Hippocampal formation (tissue), 2 donors: ENCODE results near the gene PEPD.

Experiments
- DNase-seq, 2 donors: peaks; one replicate each; lab custom pipeline; 2025; lab: John Stamatoyannopoulos, UW

PEPD gene

DNA sequence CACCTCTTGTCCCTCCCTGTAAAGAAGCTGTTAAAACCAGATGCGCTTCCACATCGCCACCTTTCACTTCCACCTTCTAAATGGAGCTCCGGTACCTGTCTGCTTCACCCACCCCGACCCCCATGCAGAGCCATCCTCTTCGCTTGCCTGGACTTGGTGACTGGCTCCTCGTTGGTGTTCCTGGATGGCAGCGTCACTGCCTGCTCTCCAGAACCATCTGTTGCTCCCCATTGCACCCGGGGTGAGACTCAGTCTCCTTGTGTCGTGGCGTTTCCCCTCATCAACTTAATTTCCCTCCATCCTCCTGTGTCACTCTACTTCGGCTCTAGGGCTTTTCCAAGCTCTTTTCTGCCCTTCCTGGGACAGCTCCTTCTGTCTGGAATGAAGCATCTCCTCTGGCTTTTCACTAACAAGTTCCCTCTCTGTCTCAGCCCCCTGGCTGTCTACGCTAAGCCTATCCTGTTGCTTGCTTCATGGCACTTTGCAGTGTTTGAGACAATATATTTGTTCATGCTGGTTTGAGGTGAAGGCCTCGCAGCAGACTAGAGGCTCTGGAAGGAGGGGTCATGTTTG is 137.8 kb downstream of the PEPD start:
- no peak for DNase-seq

DNA sequence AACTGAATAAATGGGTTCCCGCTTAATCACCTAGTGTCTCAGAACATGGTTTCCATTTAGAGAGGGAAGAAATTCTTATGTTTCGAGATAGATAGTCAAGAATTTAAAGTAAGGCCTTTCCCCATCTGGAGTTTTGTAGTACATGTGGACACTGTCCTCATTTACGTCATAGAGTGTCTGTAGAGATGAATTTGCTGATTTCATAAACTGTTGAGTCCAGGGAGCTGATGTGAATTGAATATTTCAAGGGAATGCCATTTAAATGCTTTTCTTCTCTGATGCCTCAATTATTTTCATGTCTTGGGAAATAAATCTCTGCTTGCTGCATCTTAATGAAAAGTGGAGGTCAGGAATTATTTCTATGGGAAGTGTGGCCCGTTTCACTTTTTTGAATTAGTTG is 138.6 kb downstream of the PEPD start:
- DNase-seq: no peak

DNA sequence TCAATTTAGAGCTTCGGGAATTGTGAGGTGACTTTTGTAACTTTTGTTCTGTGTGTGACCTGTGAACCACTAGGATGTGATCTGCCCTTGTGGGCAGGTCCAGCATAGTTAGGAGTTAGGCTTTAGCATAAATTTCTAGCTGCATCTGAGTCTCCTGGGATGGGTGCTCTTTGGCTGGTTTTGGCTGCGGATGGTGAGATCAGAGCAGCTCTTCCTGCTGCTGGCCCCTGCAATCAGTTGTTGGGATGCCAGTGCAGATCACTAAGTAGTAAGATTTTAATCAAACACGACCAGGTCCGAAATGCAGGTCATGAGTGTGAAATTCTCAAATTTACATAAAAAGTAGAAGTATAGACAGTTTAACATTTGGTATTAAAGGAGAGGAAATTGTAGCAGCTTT is 139.6 kb downstream of the PEPD start:
- no peak for DNase-seq

DNA sequence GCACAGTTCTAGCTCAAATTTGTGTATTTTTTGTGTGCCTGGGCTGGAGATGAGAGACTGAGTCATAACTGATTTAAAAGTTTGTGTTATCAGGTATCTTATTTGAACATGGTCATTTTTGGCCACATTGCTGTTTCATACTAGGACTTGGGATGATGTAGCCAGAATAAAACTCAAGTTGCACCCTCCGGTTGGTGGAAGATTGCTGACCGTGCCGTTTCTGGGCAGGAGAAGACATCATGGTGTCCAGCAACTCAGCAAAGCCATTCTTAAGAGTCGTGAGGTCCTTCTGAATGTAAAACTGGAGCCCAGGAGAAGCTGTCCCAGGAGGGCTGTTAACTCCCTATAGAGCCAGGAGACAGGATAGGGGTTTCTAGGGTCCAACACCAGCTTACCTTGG is 140.5 kb downstream of the PEPD start:
- no peak for DNase-seq

DNA sequence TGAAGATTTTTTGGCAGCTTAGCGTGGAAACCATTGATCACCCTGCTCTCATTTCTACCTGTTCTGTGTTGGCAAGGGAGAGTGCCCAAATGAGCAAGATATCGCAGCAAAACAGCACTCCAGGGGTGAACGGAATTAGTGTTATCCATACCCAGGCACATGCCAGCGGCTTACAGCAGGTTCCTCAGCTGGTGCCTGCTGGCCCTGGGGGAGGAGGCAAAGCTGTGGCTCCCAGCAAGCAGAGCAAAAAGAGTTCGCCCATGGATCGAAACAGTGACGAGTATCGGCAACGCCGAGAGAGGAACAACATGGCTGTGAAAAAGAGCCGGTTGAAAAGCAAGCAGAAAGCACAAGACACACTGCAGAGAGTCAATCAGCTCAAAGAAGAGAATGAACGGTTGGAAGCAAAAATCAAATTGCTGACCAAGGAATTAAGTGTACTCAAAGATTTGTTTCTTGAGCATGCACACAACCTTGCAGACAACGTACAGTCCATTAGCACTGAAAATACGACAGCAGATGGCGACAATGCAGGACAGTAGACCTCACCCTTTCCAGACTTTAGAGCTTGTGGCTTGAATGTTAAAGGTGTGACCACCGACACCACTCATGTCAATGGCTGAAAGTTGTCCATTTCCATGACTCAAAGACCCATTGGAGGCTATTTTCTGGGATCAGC is 142.3 kb downstream of the PEPD start:
- no peak for DNase-seq

DNA sequence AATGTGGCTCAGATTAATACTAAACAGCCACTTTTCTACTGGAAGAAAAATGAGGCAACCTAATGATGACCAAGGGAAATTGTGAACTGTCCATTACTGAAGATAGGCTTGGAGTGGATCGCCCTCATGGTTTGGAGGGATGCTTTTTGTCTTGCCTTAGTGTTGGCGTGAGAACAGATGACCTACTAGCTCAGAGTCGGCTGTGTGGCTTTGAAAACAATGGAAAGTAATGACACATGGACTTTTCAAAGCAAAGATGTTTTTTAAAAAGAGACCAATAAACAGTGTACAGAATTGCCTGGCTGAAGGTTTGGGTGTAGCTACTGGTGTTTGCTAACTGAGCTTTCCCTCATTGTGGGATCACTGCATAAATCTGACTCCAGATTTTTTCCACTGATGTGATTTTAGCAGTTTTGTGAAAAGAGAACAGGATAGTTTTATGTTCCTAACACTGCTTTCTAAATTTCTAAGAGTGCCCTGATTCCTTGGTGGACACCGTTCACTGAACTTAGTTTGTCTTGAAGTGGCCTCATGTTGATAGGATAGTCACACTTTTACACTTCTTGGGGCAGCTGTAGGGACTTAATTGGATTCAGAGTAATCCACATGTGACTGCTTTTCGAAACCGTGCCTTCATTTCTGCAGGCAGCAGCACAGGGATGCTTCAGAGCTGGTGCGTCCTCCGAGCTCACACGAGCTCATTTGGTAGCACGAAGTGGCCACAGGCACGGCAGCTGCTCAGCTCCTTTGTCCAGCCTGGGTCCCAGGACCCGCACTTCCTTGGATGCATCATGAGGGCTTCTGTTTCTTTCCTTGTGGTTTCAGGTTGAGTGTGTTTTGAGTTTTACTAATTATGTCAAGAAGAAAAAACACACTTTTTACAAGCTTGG is 143.8 kb downstream of the PEPD start:
- no peak for DNase-seq

DNA sequence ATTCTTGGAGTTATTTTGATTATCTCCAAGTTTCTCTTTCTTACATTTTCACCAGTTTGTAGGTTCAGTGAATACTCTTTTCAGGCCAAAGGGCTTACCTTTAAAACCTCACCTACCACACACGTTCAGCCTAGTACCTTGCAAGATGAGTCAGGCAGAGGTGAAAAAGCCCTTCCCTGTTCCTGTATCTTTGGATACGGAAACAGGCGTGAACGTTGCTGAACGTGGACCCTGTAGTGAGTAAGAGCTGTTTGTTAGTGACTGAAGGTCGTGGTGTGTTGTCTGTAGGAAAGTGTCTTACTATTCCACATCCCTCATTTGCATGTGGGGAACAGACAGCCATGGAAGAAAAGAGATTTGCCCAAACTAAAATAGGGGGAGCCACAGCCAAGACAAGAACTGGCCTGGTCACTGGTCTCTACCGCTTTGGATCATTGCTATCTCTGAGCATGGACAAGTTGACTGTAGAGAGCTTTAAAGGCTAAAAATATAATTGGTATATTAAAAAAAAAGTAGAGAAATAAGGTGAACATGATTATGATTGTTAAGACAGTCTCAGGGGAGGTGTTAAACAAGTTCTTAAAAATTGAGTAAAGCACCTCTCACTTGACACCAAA is 144.5 kb downstream of the PEPD start:
- no peak for DNase-seq

DNA sequence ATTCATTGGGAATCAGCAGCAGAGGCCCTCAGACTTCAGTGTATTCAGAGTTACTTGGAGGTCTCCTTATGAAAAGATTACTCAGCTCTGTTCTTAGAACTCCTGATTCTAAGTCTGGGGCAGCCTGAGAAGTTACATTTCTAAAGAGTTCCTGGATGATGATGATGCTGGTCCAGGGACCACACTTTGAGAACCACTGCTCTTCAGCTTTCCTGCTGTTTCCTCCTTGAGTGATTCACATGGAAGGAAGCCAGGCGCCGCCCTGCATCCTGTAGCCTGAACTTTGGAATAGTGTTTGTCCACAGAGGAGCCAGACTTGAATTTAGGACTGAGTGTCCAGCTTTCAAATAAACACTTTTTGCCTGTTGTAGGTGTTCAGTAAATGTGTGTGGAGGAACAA is 145.2 kb downstream of the PEPD start:
- DNase-seq: no peak

DNA sequence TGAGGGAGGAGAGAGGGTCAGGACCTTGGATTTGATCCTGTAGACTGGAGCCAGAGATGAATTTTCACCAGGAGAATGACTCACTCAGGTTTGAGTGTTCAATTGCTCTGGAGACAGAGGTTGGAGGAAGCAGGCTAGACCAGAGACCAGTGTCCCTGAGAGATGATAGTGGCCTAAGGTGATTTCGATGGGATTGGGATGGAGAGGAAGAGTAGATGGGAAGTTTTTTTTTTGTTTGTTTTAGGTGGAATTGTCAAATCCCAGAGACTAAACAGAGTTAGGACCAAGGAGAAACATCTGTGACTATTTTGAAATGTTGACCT is 145.8 kb downstream of the PEPD start:
- DNase-seq: no peak

DNA sequence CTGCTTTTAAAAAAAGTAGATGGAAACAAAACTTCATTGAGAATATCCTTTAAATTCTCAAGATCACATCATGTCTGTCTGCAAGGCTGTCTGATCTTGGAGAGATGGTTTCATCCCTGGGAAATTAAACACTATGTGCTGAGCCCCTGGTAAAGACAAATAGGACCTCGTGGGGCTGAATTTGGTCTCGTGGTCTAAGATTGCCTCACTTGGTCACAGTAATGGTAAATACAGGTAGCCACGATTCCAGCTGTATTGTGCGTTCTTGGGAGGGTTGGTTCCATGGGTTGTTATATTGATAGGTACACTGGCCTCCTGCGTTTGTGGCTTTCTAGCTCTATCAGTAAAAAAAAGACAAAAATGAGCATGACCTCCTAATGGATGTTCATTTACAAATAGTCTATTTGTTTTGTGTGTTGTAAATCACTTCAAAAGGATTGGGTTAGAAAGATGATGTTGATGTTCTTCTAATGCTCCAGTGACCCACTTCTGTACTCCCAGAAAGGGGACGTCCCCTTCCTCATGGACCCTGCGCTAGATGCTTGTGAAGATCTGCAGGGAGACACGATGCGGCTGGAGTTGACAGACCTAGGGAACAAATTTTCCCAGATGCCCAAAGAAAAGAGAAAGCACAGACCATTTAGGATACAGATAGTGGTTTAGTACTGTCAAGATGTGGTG is 146.3 kb downstream of the PEPD start:
- DNase-seq: no peak

DNA sequence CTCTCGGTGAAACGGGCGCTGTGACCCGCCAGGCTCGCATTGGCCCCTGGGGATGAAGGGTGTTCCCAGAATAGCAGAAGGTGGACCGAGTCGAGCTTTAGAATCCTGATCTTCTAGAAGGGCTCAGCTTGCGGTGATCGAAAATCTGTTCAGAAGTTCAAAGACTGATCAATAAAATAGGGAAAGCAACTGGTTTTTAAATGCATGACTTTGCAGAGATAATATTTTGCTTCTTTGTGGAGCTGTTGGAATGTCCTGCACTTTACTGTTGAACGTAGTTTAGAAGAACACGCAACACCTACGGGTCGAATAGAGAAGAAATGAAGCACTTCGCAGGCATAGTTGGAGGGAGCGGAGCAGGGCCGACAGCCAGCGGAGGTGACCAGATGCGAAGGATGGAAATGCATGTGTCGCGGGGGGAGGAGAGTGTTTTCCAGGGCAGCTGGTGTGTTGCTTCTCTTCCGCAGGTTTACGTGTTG is 147.3 kb downstream of the PEPD start:
- no peak for DNase-seq

DNA sequence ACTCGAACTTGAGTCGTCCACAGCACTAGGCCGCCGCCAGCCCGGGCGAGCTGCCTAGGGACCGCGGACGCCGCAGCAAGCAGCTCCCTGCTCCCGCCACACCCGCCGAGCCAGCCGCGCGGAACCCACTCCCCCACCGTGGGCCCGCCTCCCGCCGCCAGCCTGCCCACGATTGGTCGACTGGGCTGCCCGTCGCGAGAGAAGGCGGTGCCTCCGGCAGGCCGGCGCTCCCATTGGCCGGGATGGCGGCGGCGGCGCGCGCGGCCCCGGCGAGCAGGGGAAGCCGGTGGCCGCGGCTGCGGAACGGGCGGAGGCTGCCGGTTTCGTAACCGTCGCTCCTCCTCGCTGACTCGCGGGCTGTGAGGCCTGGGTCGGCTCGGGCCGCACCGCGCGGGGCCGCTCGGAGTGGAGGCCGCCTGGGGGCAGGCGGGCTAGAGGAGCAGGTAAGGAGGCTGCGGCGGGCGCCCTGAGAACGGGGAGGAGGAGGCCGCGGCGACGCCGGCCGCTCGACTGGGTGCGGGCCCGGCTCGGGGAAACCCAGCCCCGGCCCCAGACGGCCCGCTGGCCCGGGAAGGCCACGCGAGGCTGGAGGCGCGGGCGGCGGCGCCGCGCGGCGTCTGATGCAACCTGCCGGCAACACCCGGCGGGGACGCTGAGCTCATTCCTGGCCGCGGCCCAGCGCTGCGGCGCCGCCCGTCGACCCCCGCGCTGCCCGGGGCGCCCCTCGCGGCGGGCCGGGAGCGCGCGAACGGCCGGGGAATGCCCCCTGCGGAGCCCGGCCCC is 147.9 kb downstream of the PEPD start, which contains the start of gene CEBPG:
TSS of gene CEBPG (plus strand) at position 257 of the 783 bp plus-strand sequence. CDS start 5,531 bp downstream, outside the sequence.
- DNase-seq: peak; percentile 84 to 96

DNA sequence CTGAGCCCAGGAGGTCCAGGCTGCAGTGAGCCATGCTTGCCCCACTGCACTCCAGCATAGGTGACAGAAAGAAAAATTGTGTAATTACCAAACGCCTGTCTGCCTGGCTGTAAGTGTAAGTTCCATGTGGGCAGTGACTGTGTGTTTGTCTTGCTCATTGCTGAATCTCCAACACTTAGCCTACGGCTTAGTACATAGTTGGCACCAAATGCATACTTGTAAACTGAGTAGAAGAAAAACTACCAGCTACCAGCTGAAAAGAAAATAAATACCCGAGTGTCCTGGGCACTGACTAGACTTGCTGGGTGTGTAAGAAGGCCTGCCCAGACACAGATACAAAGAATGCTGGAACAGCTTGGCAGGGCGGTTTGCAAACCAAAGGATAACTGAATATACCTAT is 150.8 kb downstream of the PEPD start:
- DNase-seq: no peak

DNA sequence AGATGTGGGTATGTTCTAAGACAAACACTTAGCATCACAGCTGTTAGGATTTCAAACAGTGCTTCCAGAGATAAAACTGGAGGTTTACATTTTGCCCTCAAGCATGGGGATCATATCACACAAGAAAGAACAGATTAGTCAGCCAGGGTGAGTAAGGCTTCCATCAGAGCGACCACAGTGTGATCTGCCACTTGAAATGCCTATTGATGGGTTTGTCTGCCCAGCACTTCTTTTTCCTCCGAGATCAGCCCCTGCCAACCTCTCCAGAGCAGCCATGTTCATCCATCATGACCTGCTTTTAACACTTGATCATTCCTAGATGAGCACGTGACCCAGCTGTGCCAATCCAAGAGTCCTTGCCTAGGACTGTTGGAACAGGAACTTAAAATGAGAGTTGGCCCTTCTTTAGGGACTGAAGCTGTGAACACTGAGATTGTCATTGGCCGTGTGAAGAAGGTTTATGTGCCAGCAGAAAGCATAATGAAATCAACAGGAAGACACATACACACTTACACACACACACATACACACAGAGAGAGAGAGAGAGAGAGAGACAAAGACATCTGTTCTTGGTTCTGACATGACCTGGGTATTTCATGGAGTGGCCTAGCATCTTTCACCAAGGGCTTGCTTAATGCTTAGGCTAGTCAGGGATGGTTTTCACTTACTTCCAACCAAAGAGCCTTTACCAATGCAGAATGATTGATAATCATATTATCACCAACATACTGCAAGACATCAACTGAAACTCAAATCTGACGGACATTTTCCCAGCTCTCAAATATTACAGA is 153.3 kb downstream of the PEPD start:
- DNase-seq: no peak

DNA sequence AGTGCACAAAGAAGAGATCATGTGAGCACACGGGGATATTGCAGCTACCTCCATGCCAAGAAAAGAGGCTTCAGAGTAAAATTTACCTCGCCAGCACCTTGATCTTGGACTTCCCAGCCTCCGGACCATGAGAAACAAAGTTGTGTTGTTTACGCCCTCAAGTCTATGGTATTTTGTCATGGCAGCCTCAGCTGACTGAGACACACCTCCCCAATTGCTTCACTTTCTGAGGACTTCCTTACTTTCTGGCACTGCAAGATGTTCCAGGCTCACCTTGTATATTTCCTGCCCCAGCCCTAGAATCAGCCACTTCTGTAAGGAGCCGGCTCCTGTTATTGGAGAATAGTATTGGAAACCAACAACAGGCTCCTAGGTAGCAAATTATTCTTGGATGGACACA is 154.7 kb downstream of the PEPD start:
- DNase-seq: no peak

DNA sequence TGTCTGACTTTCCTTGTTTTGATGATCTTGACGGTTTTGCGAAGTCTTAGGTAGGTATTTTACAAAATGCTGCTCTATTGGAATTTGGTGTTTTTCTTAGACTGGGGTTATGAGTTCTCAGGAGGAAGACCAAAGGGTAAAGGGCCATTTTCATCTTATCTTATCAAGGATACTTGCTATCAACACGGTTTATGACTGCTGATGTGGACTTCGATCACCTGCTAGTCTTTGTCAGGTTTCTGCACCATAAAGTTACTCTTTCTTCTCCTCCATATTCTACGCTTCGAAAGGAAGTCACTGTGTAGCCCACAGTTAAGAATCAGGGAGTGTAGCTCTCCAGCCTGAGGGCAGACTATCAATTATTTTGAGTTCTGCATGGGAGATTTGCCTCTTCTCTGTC is 155.5 kb downstream of the PEPD start:
- DNase-seq: no peak

DNA sequence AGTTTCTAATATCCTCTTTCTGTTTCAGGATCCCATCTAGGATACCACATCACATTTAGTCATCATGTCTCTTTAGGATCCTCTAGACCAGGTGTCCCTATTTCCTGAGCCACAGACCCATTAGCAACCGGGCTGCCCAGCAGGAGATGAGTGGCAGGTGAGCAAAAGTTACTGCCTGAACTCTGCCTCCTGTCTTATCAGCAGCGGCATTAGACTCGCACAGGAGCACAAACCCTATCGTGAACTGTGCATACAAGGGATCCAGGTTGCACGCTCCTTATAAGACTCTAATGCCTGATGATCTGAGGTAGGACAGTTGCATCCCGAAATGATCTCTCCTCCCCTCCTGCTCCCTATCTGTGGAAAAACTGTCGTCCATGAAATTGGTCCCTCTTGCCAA is 155.9 kb downstream of the PEPD start:
- DNase-seq: no peak

DNA sequence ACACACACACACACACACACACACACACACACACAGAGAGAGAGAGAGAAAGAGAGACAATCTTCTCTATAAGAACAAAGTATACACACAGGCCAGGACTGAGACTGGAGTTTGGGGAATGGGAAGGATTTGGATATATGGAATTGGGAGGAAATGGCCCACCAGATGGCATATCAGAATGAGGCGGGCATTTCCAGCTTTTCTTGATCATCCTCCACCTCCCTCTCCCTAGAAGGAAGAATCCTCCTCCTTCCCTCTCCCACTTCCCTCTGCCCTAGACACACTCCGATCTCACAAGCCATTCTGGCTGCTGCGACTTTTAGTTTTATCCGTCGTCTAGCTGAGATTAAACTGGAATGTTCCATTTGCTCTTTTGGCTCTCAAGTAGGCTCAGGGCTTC is 158.1 kb downstream of the PEPD start:
- DNase-seq: no peak

DNA sequence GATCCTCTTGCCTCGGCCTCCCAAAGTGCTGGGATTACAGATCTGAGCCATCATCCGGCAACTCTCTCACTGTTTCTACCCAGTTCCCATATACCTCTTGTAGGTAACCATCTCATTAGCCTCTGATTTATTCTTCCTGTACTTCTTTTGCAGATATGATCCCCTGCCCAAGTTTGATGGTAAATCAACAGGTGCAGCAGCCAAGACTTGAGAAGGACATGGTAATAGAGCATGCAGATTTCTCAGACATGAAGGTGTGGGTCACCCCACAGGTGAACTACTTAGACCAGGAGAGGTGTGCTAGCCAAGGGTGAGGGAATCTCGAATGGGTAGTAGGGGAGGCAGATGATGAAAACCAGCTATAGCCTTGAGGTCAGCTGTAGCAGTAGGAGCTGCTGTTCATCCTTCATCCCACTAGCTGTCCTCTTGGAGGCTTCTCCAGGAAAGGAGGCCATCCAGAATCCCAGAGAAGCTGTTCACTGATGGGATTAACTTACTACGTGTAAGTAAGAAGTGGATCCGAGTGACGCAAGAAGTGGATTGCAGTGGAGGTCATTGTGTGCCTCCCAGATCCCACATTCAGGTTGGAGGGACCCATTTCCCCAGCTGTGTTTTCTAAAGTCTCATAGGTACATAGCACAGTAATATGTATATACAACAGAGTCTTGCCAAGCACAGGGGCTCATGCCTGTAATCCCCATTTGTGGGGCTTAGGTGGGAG is 158.9 kb downstream of the PEPD start:
- DNase-seq: no peak

DNA sequence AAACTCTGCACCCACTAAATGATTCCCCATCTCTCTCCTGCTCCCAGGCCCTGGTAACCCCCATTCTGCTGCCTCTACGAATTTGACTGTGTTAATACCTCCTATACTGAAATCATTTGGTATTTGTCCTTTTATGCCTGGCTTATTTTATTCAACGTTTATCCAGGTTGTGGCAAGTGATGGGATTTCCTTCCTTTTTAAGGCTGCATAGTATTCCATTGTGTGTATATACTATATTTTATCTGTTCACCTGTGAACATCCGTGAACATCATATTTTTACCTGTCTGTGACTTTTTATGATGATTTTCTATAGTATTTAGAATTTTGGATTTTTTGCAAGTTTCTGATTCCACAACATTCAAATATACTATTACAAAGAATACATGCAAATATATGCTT is 162.0 kb downstream of the PEPD start:
- no peak for DNase-seq
